Measurements from ENCODE around the gene STARD10. TPM values are rescaled to one million over a fixed set of nuclear protein-coding genes. Genes with fewer than 3 reads are reported as not detected.
A peak's percentile ranks its signal among the peaks of the same experiment; 100 is the strongest.

Gene STARD10
- 1 to 10 TPM; 7.8 to 8.0 TPM for total RNA-seq

GRCh38 chr11:72793425-72794367, at the start of gene STARD10:
Gene STARD10 (minus strand): TSS chr11:72794047. CDS start chr11:72781181, 12,866 bp downstream.
- peak; percentile 96 for ATAC-seq (ENCODE audit: low read depth)
- Mint-ChIP-seq H3K4me1 (peaks cover 17% of the 10 kb centered on the region), H3K27ac (peak within 1 kb of the TSS; percentile 99), H3K27me3 (no peaks in the 10 kb centered on the region), H3K36me3 (no peaks in the 10 kb centered on the region), H3K9me3 (no peaks in the 10 kb centered on the region), H3K4me3 (peak within 1 kb of the TSS; percentile 96)
- DNase-seq: peak; percentile 97
- POLR2A ChIA-PET: interaction anchor here (0.6 to 2.5 kb wide), 13 partner anchors 9 to 733 kb away, joined by 3 to 17 read pairs (median 6); partner anchors contain the start of gene ATG16L2

- H3K27me3 Mint-ChIP-seq: no peaks in the 10 kb centered on the region
- H3K4me3 Mint-ChIP-seq: no peak overlapping the region
- no peak overlapping the region for H3K27ac Mint-ChIP-seq
- no peak for ATAC-seq (ENCODE audit: low read depth)
- H3K9me3 Mint-ChIP-seq: no peaks in the 10 kb centered on the region
- POLR2A ChIA-PET: no interaction called here
- DNase-seq: no peak
- peaks cover 32% of the 10 kb centered on the region for H3K36me3 Mint-ChIP-seq
- H3K4me1 Mint-ChIP-seq: peaks cover 14% of the 10 kb centered on the region
Measured at GRCh38 chr11:72842653-72843330, 48.9 kb upstream of the STARD10 start.

GRCh38 chr11:72842126-72842525, 48.3 kb upstream of the STARD10 start:
- DNase-seq (no peak), ATAC-seq (ENCODE audit: low read depth) (no peak)
- Mint-ChIP-seq H3K27me3 (no peaks in the 10 kb centered on the region), H3K27ac (no peak overlapping the region), H3K4me1 (peaks cover 14% of the 10 kb centered on the region), H3K36me3 (peaks cover 30% of the 10 kb centered on the region), H3K9me3 (no peaks in the 10 kb centered on the region), H3K4me3 (no peak overlapping the region)
- POLR2A ChIA-PET: interaction anchor here (1.2 kb wide), 1 partner anchor 11 kb away, joined by 4 read pairs; no protein-coding TSS in a partner anchor

GRCh38 chr11:72841397-72841796, 47.5 kb upstream of the STARD10 start:
- ATAC-seq (ENCODE audit: low read depth) (no peak), DNase-seq (no peak)
- Mint-ChIP-seq H3K4me1 (peaks cover 14% of the 10 kb centered on the region), H3K4me3 (no peak overlapping the region), H3K27me3 (no peaks in the 10 kb centered on the region), H3K36me3 (peaks cover 28% of the 10 kb centered on the region), H3K27ac (no peak overlapping the region), H3K9me3 (no peaks in the 10 kb centered on the region)
- POLR2A ChIA-PET: interaction anchor here (1.2 kb wide), 1 partner anchor 10 kb away, joined by 4 read pairs; no protein-coding TSS in a partner anchor

- Mint-ChIP-seq H3K4me1 (peaks cover 18% of the 10 kb centered on the region), H3K27me3 (no peaks in the 10 kb centered on the region), H3K36me3 (peaks cover 27% of the 10 kb centered on the region), H3K4me3 (no peak overlapping the region), H3K9me3 (no peaks in the 10 kb centered on the region), H3K27ac (no peak overlapping the region)
- POLR2A ChIA-PET: interaction anchor here (1.2 kb wide), 1 partner anchor 9 kb away, joined by 4 read pairs; no protein-coding TSS in a partner anchor
- ATAC-seq (ENCODE audit: low read depth): no peak
- DNase-seq: no peak
Measured at GRCh38 chr11:72840780-72841179, 46.9 kb upstream of the STARD10 start.

GRCh38 chr11:72838691-72839305, 45.0 kb upstream of the STARD10 start:
- DNase-seq: no peak
- H3K9me3 Mint-ChIP-seq: no peaks in the 10 kb centered on the region
- H3K27ac Mint-ChIP-seq: no peak overlapping the region
- H3K27me3 Mint-ChIP-seq: no peaks in the 10 kb centered on the region
- no peak overlapping the region for H3K4me3 Mint-ChIP-seq
- peaks cover 26% of the 10 kb centered on the region for H3K36me3 Mint-ChIP-seq
- peaks cover 30% of the 10 kb centered on the region for H3K4me1 Mint-ChIP-seq
- POLR2A ChIA-PET: no interaction called here
- ATAC-seq (ENCODE audit: low read depth): no peak

- POLR2A ChIA-PET: interaction anchor here (0.9 to 2.0 kb wide), 2 partner anchors 13 to 341 kb away, joined by 3 to 5 read pairs; no protein-coding TSS in a partner anchor
- ATAC-seq (ENCODE audit: low read depth): no peak
- peak overlapping the region; percentile 50 for H3K27ac Mint-ChIP-seq
Measured at GRCh38 chr11:72836111-72836510, 42.3 kb upstream of the STARD10 start.

GRCh38 chr11:72834905-72835304, 41.1 kb upstream of the STARD10 start:
- H3K27ac Mint-ChIP-seq: peak overlapping the region; percentile 74
- ATAC-seq (ENCODE audit: low read depth) (no peak), DNase-seq (no peak)
- no peaks in the 10 kb centered on the region for H3K9me3 Mint-ChIP-seq
- peak overlapping the region; percentile 14 for H3K4me3 Mint-ChIP-seq
- peaks cover 35% of the 10 kb centered on the region for H3K4me1 Mint-ChIP-seq
- no peaks in the 10 kb centered on the region for H3K27me3 Mint-ChIP-seq
- peaks cover 22% of the 10 kb centered on the region for H3K36me3 Mint-ChIP-seq
- POLR2A ChIA-PET: interaction anchor here (0.9 to 2.0 kb wide), 2 partner anchors 12 to 343 kb away, joined by 3 to 5 read pairs; no protein-coding TSS in a partner anchor

More at GRCh38 chr11:72836111-72836510, 42.3 kb upstream of the STARD10 start:
- Mint-ChIP-seq H3K4me3 (no peak overlapping the region), H3K9me3 (no peaks in the 10 kb centered on the region), H3K4me1 (peaks cover 35% of the 10 kb centered on the region), H3K27me3 (no peaks in the 10 kb centered on the region), H3K36me3 (peaks cover 16% of the 10 kb centered on the region)
- DNase-seq: no peak

GRCh38 chr11:72833811-72834493, 40.1 kb upstream of the STARD10 start:
- Mint-ChIP-seq H3K27ac (peak overlapping the region; percentile 6), H3K9me3 (no peaks in the 10 kb centered on the region), H3K27me3 (no peaks in the 10 kb centered on the region), H3K36me3 (peaks cover 18% of the 10 kb centered on the region), H3K4me3 (no peak overlapping the region), H3K4me1 (peaks cover 30% of the 10 kb centered on the region)
- POLR2A ChIA-PET: interaction anchor here (0.6 to 2.0 kb wide), 5 partner anchors 11 to 334 kb away, joined by 3 to 7 read pairs (median 4); partner anchors contain the start of gene FCHSD2
- no peak for DNase-seq
- ATAC-seq (ENCODE audit: low read depth): no peak

GRCh38 chr11:72833083-72833733, 39.4 kb upstream of the STARD10 start:
- Mint-ChIP-seq H3K36me3 (peaks cover 17% of the 10 kb centered on the region), H3K27me3 (no peaks in the 10 kb centered on the region), H3K4me1 (peaks cover 28% of the 10 kb centered on the region), H3K27ac (peak overlapping the region; percentile 68), H3K9me3 (no peaks in the 10 kb centered on the region), H3K4me3 (no peak overlapping the region)
- DNase-seq (no peak), ATAC-seq (ENCODE audit: low read depth) (no peak)
- POLR2A ChIA-PET: interaction anchor here (0.6 to 1.3 kb wide), 3 partner anchors 153 to 335 kb away, joined by 3 to 7 read pairs (median 4); partner anchors contain the start of gene FCHSD2

- DNase-seq: no peak
- Mint-ChIP-seq H3K27me3 (no peaks in the 10 kb centered on the region), H3K4me3 (no peak overlapping the region), H3K4me1 (peaks cover 27% of the 10 kb centered on the region), H3K27ac (peak overlapping the region; percentile 68), H3K36me3 (peaks cover 17% of the 10 kb centered on the region), H3K9me3 (no peaks in the 10 kb centered on the region)
- POLR2A ChIA-PET: interaction anchor here (1.3 to 3.0 kb wide), 4 partner anchors 9 to 346 kb away, joined by 4 to 29 read pairs (median 4); partner anchors contain the start of gene FCHSD2
- ATAC-seq (ENCODE audit: low read depth): no peak
Measured at GRCh38 chr11:72832301-72833082, 38.6 kb upstream of the STARD10 start.

All from activated naive CD8-positive, alpha-beta T cell treated with anti-CD3 and anti-CD28 coated beads, Interleukin-2, amount 10 ng/mL, durations not matched to agents 7 days and 5 days (primary cell).